Mammary epithelial cell (primary cell): ENCODE results near the gene PIP4K2A.
"Not testable (repeated sequence)": the region's sequence is repeated elsewhere in the genome, so short reads cannot be mapped to it uniquely, and the experiment has no call there.

Source experiments
- CTCF ChIP-seq, 2 donors: IDR thresholded peaks in 1 of 2; conservative IDR thresholded peaks in 1 of 2; 2 replicates each; pipeline ENCODE4 v1.5.1; 2011 to 2012; ENCODE audit warnings: inconsistent platforms in 2 of 2, low read length in 2 of 2, mild to moderate bottlenecking in 2 of 2, control low read depth in 1 of 2, low read depth in 1 of 2; ENCODE audit not compliant: insufficient read depth in 1 of 2; ENCODE audit errors: extremely low read depth in 1 of 2
- EZH2 ChIP-seq: IDR thresholded peaks from 2 replicates; pipeline ENCODE4 v1.6.1; 2012; ENCODE audit warnings: low read length, inconsistent platforms, borderline replicate concordance

- TF ChIP-seq CTCF (conservative IDR thresholded peaks at IDR 0.05 in 1 of 2, IDR thresholded peaks at IDR 0.05 in 1 of 2; ENCODE audit: extremely low read depth in 1 of 2, insufficient read depth in 1 of 2, low read depth in 1 of 2, low read length in 2 of 2); EZH2: not testable (repeated sequence)
Measured at GRCh38 chr10:22524333-22524732, 190.0 kb downstream of the PIP4K2A start.
